Suprapubic skin (tissue), 4 donors: ENCODE data around the gene SLC25A17. TPM values are rescaled to one million over a fixed set of nuclear protein-coding genes. Genes with fewer than 3 reads are reported as not detected.

Source experiments
- DNase-seq, 2 donors: peaks; one replicate each; pipeline ENCODE4 v3.0.0-alpha.2; 2019; ENCODE audit warnings: low spot score in 2 of 2
- H3K27ac ChIP-seq: fragments of 200-600 bp; sonication (generic); one replicate; pipeline ENCODE4 v1.5.1; 2019
- H3K27me3 ChIP-seq: fragments of 200-600 bp; sonication (generic); one replicate; pipeline ENCODE4 v1.5.1; 2019
- H3K36me3 ChIP-seq: fragments of 200-600 bp; sonication (generic); one replicate; pipeline ENCODE4 v1.5.1; 2019
- H3K4me1 ChIP-seq: fragments of 200-600 bp; sonication (generic); one replicate; pipeline ENCODE4 v1.5.1; 2019
- H3K4me3 ChIP-seq: fragments of 200-600 bp; sonication (generic); one replicate; pipeline ENCODE4 v1.5.1; 2019; ENCODE audit warnings: mild to moderate bottlenecking
- H3K9me3 ChIP-seq: fragments of 200-600 bp; sonication (generic); one replicate; pipeline ENCODE4 v1.5.1; 2019
- EP300 ChIP-seq: sonication (generic); formaldehyde crosslinking; IDR thresholded peaks from one replicate; pipeline ENCODE4 v1.6.1; 2017; ENCODE audit warnings: antibody characterized with exemption
- POLR2A ChIP-seq, 2 donors: fragments of 450-650 bp; IDR thresholded peaks; one replicate each; pipeline ENCODE4 v1.6.1; 2017; ENCODE audit warnings: antibody characterized with exemption in 2 of 2, mild to moderate bottlenecking in 2 of 2, moderate library complexity in 2 of 2
- POLR2AphosphoS5 ChIP-seq, 3 donors: sonication (generic); formaldehyde crosslinking; IDR thresholded peaks; one replicate each; pipeline ENCODE4 v1.6.1; 2017; ENCODE audit warnings: antibody characterized with exemption in 3 of 3
- WGBS: methylation state at CpG from one replicate; pipeline ENCODE4 v1.1.5; 2018; 5-methylcytosine and 5-hydroxymethylcytosine counted together
- total RNA-seq, 4 donors: library from RNA; depleted of rRNA; stranded (reverse); fragments of >200 nt; gene quantifications; one replicate each; pipeline ENCODE4 v1.1.0, GENCODE V29; 2016
- TF ChIP-seq, protein P1 (sequence below), 2 donors: fragments of 200-600 bp in 1 of 2; fragments of 450-650 bp in 1 of 2; sonication (generic) in 1 of 2; IDR thresholded peaks; one replicate each; pipeline ENCODE4 v1.5.1; 2016 to 2019; ENCODE audit warnings: antibody characterized with exemption in 2 of 2, mild to moderate bottlenecking in 1 of 2, moderate library complexity in 1 of 2

The SLC25A17 gene
- total RNA-seq, 4 donors from 2014 or later, result 16.1 to 31.0 (median 19.8) TPM

DNA sequence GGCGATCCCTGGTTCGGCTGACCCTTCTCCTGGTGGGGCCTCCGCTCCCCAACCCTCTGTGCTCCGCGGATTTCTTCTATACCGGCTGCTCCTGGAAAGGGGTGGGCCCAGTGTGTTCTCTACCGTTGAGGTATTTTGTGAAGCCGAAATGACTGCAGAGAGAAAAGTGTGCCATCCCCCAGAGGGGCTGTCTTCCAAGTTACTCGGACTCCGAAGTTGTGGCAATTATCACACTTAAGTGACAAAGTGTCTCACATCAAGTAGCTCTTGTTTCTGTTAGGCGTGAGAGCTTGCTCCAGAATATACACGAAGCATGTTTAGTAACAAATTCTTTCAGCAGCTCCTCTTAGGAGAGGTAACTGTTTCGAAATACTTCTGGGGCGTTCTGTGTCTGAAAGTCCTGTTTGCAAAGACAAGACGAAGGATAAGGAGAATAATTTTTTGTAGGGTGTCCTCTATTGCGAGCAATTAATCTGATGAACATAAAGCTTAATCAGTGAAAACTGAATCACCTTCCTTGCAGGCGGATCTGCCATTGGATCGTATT is 38.2 kb upstream of the SLC25A17 start:
- 6% methylated on average over 12 of the region's 18 CpGs for WGBS
- Histone ChIP-seq H3K27me3 (no peaks in the 10 kb centered on the region), H3K4me1 (peaks cover 51% of the 10 kb centered on the region), H3K4me3 (peak overlapping the region; percentile 88), H3K27ac (peak overlapping the region; percentile 97), H3K9me3 (no peaks in the 10 kb centered on the region), H3K36me3 (no peaks in the 10 kb centered on the region)
- DNase-seq, result no peak
- TF ChIP-seq EP300 (no peak), POLR2A (IDR thresholded peaks at IDR 0.05) (no peak), POLR2AphosphoS5 (IDR thresholded peaks at IDR 0.05) (no peak)
- TF ChIP-seq, protein P1, sequence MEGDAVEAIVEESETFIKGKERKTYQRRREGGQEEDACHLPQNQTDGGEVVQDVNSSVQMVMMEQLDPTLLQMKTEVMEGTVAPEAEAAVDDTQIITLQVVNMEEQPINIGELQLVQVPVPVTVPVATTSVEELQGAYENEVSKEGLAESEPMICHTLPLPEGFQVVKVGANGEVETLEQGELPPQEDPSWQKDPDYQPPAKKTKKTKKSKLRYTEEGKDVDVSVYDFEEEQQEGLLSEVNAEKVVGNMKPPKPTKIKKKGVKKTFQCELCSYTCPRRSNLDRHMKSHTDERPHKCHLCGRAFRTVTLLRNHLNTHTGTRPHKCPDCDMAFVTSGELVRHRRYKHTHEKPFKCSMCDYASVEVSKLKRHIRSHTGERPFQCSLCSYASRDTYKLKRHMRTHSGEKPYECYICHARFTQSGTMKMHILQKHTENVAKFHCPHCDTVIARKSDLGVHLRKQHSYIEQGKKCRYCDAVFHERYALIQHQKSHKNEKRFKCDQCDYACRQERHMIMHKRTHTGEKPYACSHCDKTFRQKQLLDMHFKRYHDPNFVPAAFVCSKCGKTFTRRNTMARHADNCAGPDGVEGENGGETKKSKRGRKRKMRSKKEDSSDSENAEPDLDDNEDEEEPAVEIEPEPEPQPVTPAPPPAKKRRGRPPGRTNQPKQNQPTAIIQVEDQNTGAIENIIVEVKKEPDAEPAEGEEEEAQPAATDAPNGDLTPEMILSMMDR (IDR thresholded peaks at IDR 0.05), result no peak

DNA sequence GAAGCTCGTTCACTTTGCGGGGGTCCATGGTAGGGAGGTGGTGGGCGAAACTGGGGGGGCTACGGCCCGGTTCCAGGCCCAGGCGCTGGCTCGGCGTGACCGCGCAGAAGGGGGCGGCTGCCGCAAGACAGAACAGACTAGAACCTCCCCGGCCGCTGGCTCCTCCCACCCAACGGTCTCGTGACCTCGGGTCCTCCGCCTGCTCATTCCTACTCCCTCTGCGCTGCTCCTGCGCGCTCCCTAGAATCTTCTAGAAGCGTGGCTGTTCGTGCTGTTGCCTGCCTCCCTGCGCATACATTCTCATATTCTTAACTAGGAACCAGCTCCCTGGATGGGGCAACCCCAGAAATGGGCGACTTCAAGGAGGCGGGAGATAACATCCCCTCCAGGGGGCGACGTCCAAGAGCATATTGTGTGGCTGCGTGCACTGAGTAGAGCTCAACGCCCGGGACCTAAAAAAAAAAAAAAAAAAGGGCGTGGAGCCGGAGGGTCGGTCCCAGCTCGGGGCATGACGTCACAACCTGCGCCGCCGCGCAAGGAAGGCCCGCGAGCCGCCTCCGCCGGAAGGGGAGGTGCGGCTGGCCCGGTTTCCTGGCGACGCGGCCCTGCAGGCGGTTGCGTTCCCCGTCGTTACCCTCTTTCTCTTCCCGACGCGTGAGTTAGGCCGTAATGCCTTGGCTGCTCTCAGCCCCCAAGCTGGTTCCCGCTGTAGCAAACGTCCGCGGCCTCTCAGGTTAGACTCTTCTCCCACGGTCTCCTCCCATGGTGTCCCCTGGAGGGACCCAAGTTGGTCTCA is 37.6 kb upstream of the SLC25A17 start, which contains the start of the genes ST13 and XPNPEP3:
Gene ST13, minus strand, starts transcription at position 127 of the 796 bp plus-strand sequence. Its CDS starts 99 bp downstream, at position 28.
Gene XPNPEP3, plus strand, starts transcription at position 636 of the 796 bp plus-strand sequence. Its CDS starts 34 bp downstream, at position 670.
- Histone ChIP-seq H3K27ac (peak within 1 kb of the TSS; percentile 97), H3K4me1 (peaks cover 51% of the 10 kb centered on the region), H3K27me3 (no peaks in the 10 kb centered on the region), H3K9me3 (no peaks in the 10 kb centered on the region), H3K36me3 (no peaks in the 10 kb centered on the region), H3K4me3 (peak within 1 kb of the TSS; percentile 88)
- TF ChIP-seq, protein P1 (IDR thresholded peaks at IDR 0.05), result peak in 1 of 2 donors; percentile 19
- TF ChIP-seq POLR2AphosphoS5 (IDR thresholded peaks at IDR 0.05) (peak in 2 of 3 donors; percentile 84), EP300 (no peak), POLR2A (IDR thresholded peaks at IDR 0.05) (peak; percentile 47 to 83)
- WGBS, result under 1% methylated on average over 46 of the region's 63 CpGs
- peak; percentile 99 for DNase-seq

DNA sequence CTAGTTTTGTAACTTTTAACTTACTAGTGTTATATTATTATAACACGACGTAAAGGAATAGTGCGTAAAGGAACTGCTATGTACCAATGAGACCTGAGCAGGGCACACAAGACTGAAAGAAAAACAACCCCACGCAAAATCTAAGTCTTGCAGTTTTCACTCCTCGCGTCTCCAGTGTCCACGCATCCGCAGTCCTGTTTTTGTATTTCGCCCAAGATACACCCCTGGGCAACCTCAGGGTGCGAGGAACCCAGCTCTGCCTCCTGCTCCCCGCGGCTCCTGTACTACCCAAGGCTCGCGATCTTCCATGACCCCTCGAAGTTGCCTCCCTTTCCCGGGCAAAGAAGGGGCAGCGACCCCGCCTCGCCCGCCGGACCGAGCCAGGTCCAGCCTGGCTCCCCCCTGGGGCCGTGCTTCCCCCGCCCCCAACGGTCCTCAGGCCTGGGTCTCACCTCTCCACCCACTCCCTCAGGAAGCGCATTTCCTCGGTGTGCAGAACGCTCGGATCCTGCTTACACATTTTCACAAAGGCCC is 36.9 kb upstream of the SLC25A17 start:
- DNase-seq, result peak in 1 of 2 donors; percentile 78
- WGBS, result under 1% methylated on average over 21 of the region's 29 CpGs

DNA sequence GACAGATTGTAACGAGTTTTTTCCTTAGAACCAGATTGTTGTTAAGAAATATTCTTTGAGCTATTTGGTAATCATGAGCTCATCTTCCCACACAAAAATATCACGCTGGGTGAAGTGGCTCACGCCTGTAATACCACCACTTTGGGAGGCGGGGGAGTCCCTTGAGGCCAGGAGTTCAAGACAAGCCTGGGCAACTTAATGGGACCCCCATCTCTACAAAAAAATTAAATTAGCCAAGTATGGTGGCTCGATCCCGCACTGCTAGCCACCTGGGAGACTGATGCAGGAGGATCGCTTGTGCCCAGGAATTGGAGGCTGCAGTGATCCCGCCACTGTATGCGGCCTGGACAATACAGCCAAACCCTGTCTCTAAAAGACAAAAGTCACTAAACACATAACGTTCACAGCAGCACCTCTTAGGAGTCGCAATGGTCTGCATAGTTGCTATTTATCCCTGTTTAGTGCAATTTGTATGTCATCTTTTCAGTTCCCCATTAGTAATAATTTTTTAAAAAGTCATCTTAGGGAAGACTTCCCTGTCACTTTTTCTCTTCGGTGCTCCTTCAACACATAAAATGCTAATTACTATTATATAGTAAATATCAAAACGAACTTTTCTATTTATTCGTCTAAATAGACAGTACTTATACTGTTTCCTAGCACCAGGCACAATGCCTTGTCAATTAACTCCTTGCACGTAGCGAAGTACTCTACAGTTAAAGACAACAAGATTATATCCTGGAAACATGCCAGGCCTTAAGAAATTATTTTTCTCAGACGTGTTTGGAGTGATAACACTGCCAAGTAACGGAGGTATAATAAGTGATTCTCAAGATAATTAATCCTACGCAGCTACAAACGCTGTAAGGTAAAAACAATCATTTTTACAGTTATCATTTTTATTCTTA is 36.2 kb upstream of the SLC25A17 start:
- Histone ChIP-seq H3K36me3 (peaks cover under 1% of the 10 kb centered on the region), H3K4me3 (peak overlapping the region; percentile 88), H3K27me3 (no peaks in the 10 kb centered on the region), H3K9me3 (no peaks in the 10 kb centered on the region), H3K27ac (peak overlapping the region; percentile 97), H3K4me1 (peaks cover 55% of the 10 kb centered on the region)
- TF ChIP-seq, protein P1 (IDR thresholded peaks at IDR 0.05), result no peak
- TF ChIP-seq POLR2A (IDR thresholded peaks at IDR 0.05) (no peak), POLR2AphosphoS5 (IDR thresholded peaks at IDR 0.05) (no peak), EP300 (no peak)
- peak in 1 of 2 donors; percentile 61 for DNase-seq
- WGBS, result 21% methylated on average over 20 of the region's 20 CpGs

More for the DNA sequence above, 36.9 kb upstream of the SLC25A17 start:
- Histone ChIP-seq H3K4me3 (peak overlapping the region; percentile 88), H3K9me3 (no peaks in the 10 kb centered on the region), H3K27me3 (no peaks in the 10 kb centered on the region), H3K4me1 (peaks cover 55% of the 10 kb centered on the region), H3K36me3 (no peaks in the 10 kb centered on the region), H3K27ac (peak overlapping the region; percentile 97)
- TF ChIP-seq POLR2AphosphoS5 (IDR thresholded peaks at IDR 0.05), result peak in 1 of 3 donors; percentile 9
- TF ChIP-seq, protein P1 (IDR thresholded peaks at IDR 0.05), result no peak
